NCI-H226 (cell line): ENCODE data around the gene BIRC5.
A peak's percentile ranks its signal among the peaks of the same experiment; 100 is the strongest.

Experiments
- DNase-seq: peaks from one replicate; pipeline ENCODE4 v3.0.0-alpha.2; 2015

The BIRC5 gene

GRCh38 chr17:78214016-78214705, at the start of gene BIRC5:
Gene BIRC5, plus strand, starts transcription at chr17:78214253. Its CDS starts 64 bp downstream, at chr17:78214317.
- peak; percentile 81 for DNase-seq

GRCh38 chr17:78164748-78165607, 49.1 kb upstream of the BIRC5 start:
- DNase-seq: no peak

- no peak for DNase-seq
Measured at GRCh38 chr17:78166416-78166815, 47.6 kb upstream of the BIRC5 start.

- peak; percentile 74 for DNase-seq
Measured at GRCh38 chr17:78168242-78168902, 45.7 kb upstream of the BIRC5 start, which contains the start of gene SYNGR2. Gene SYNGR2, plus strand, starts transcription at chr17:78168581. Its CDS starts 36 bp downstream, at chr17:78168617.

- peak; percentile 79 for DNase-seq
Measured at GRCh38 chr17:78168903-78169793, 44.9 kb upstream of the BIRC5 start.

GRCh38 chr17:78170692-78171590, 43.1 kb upstream of the BIRC5 start:
- no peak for DNase-seq

GRCh38 chr17:78171591-78172248, 42.3 kb upstream of the BIRC5 start:
- DNase-seq: peak; percentile 12

- DNase-seq: peak; percentile 40
Measured at GRCh38 chr17:78172249-78173051, 41.6 kb upstream of the BIRC5 start.

GRCh38 chr17:78173097-78173715, 40.8 kb upstream of the BIRC5 start:
- no peak for DNase-seq

- DNase-seq: no peak
Measured at GRCh38 chr17:78174346-78174869, 39.6 kb upstream of the BIRC5 start.

- DNase-seq: no peak
Measured at GRCh38 chr17:78174870-78175642, 39.0 kb upstream of the BIRC5 start.

GRCh38 chr17:78175643-78175981, 38.4 kb upstream of the BIRC5 start:
- no peak for DNase-seq

GRCh38 chr17:78176548-78177025, 37.5 kb upstream of the BIRC5 start:
- DNase-seq: no peak

- no peak for DNase-seq
Measured at GRCh38 chr17:78179372-78179771, 34.7 kb upstream of the BIRC5 start.

- DNase-seq: no peak
Measured at GRCh38 chr17:78180083-78180482, 34.0 kb upstream of the BIRC5 start.

GRCh38 chr17:78180508-78180907, 33.5 kb upstream of the BIRC5 start:
- no peak for DNase-seq

GRCh38 chr17:78182504-78182903, 31.5 kb upstream of the BIRC5 start:
- no peak for DNase-seq

- DNase-seq: no peak
Measured at GRCh38 chr17:78183916-78184315, 30.1 kb upstream of the BIRC5 start.
